ENCODE data around the gene VAV2.

DNA sequence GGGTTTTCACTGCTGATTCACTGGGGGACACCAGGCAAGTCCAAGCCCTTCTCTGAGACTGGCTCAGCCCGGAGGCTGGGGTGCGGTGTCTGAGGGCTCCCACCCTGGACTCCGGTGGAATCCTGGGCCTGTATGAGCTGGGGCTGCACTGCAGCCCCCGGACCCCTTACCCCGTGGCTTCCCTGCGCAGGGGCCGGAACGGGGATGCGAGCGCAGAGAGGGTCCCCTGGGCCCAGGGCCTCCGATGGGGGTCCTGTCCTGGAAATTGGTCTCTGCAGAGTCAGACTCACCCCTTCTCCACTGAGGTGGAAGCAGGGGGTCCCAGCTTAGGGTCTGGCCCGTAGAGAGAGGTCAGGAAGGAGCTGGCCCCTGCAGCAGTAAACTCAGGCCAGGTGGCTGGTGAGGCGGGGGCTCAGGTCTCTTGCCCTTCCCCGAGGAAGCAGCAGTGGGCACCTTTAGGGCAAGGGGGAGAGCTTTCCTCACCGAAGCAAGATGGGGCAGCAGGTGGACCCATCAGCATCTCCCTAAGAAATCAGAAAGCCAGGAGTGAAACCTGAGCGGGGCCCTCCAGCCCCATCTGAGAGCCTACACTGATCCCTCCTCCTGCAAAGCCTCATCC, 1.6 kb upstream of the VAV2 start:
- TF ChIP-seq, protein P1, sequence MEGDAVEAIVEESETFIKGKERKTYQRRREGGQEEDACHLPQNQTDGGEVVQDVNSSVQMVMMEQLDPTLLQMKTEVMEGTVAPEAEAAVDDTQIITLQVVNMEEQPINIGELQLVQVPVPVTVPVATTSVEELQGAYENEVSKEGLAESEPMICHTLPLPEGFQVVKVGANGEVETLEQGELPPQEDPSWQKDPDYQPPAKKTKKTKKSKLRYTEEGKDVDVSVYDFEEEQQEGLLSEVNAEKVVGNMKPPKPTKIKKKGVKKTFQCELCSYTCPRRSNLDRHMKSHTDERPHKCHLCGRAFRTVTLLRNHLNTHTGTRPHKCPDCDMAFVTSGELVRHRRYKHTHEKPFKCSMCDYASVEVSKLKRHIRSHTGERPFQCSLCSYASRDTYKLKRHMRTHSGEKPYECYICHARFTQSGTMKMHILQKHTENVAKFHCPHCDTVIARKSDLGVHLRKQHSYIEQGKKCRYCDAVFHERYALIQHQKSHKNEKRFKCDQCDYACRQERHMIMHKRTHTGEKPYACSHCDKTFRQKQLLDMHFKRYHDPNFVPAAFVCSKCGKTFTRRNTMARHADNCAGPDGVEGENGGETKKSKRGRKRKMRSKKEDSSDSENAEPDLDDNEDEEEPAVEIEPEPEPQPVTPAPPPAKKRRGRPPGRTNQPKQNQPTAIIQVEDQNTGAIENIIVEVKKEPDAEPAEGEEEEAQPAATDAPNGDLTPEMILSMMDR (IDR thresholded peaks at IDR 0.05) = no peak
- no peak for TF ChIP-seq RCOR1 (IDR thresholded peaks at IDR 0.05; ENCODE audit: low read length)
- no peak for TF ChIP-seq SMC3 (IDR thresholded peaks at IDR 0.05; ENCODE audit: low read depth, low read length)
- TF ChIP-seq EZH2phosphoT487 (IDR thresholded peaks at IDR 0.05; ENCODE audit: borderline replicate concordance, low read depth) = no peak
- no peak for TF ChIP-seq EP300 (IDR thresholded peaks at IDR 0.05; ENCODE audit: borderline replicate concordance in 1 of 2, low read depth in 1 of 2, low read length in 1 of 2)
- TF ChIP-seq RFX5 (IDR thresholded peaks at IDR 0.05; ENCODE audit: low read length) = no peak
- no peak for TF ChIP-seq JUND (IDR thresholded peaks at IDR 0.05)
- no peak for TF ChIP-seq REST (IDR thresholded peaks at IDR 0.05; ENCODE audit: low read depth, low read length)
- TF ChIP-seq RAD21 (IDR thresholded peaks at IDR 0.05; ENCODE audit: low read length) = no peak
- no peak for TF ChIP-seq SIN3A (IDR thresholded peaks at IDR 0.05; ENCODE audit: borderline replicate concordance, low read depth, low read length)
- TF ChIP-seq POLR2AphosphoS5 (IDR thresholded peaks at IDR 0.05; ENCODE audit: low read depth, low read length) = no peak

All from SK-N-SH (cell line).